ENCODE data around the gene NOL6. TPM values are rescaled to one million over a fixed set of nuclear protein-coding genes. Genes with fewer than 3 reads are reported as not detected.
"Not testable (repeated sequence)": the region's sequence is repeated elsewhere in the genome, so short reads cannot be mapped to it uniquely, and the experiment has no call there.

Gene NOL6
- total RNA-seq, 1 experiment from 2014 or later, result 75.1 TPM

DNA sequence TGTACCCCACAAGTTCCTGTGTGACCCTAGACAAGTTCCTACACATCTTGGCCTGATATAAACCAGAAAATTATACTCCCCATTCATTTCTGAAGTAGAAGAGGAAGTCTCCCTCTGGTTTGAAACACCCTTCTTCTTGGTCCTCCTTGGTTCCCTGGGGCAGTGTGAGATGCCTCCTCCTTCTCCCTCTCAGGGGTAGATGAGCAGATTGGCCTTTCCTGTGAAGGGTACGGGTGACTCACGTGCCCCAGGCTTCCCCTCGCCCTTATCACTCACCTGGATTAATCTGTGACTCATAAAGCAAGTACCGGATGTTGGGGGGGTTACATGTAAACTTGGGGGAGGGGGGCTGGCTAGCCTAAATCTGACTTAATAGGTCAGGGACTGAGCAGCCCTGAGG, 15.3 kb downstream of the NOL6 start:
- Histone ChIP-seq H3K27me3 (ENCODE audit: control insufficient read depth, insufficient read depth, low read length) (no peaks in the 10 kb centered on the region), H3K9me3 (ENCODE audit: control insufficient read depth, insufficient read depth, low read depth, low read length) (no peaks in the 10 kb centered on the region), H3K27ac (ENCODE audit: low read length) (no peak overlapping the region), H3K4me1 (ENCODE audit: control insufficient read depth, insufficient read depth, low read length) (peaks cover 7% of the 10 kb centered on the region; the same call in 1 of the 2 replicates), H3K36me3 (ENCODE audit: control insufficient read depth, insufficient read depth, low read length) (peaks cover 2% of the 10 kb centered on the region; the same call in 1 of the 2 replicates), H3K4me3 (ENCODE audit: low read depth in 2 of 2, low read length in 2 of 2) (no peak overlapping the region)
- peak; percentile 25; the same call in 1 of the 2 replicates for ATAC-seq
- POLR2A ChIA-PET, result no interaction called here
- in situ Hi-C loops (cut with HindIII; ENCODE audit: low pct_unique_long_range_greater_than_20kb, low sequenced_read_pairs), result no loop called here
- TF ChIP-seq SIN3A (IDR thresholded peaks at IDR 0.05; ENCODE audit: borderline replicate concordance, insufficient read depth, low read depth, low read length), result no peak
- no peak for TF ChIP-seq TCF7L2 (IDR thresholded peaks at IDR 0.05; ENCODE audit: low read depth, low read length)
- TF ChIP-seq POLR2AphosphoS5 (IDR thresholded peaks at IDR 0.05; ENCODE audit: low read depth, low read length), result peak; percentile 37; the same call in 1 of the 2 replicates
- no peak for DNase-seq (ENCODE audit: low read depth, low spot score)
- intact Hi-C loops (cut with micrococcal nuclease; ENCODE audit: unreplicated experiment), result no loop called here
- no TSS peak for BruUV-seq (replicated peaks)
- CTCF ChIA-PET, result no interaction called here

DNA sequence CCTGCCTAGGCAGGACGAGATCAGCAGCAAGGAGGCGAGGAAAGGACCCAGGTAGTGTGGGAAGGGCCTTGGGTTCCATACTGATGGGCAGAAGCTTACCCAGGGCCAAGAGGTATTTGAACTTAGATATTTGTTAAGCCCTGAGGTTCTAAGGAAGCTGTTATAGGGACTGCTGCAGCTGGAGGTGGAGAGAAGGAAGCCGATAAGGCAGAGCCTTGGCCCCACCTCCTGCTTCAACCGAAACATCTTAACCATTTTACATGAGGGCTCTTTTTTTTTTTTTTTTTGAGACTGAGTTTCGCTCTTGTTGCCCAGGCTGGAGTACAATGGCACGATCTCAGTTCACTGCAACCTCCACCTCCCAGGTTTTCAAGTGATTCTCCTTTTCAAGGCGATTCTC, 17.8 kb downstream of the NOL6 start:
- H3K27ac ChIP-seq (ENCODE audit: low read length), result no peak overlapping the region
- ATAC-seq, result no peak
- H3K27me3 ChIP-seq (ENCODE audit: control insufficient read depth, insufficient read depth, low read length), result no peaks in the 10 kb centered on the region
- ChIA-PET POLR2A (no interaction called here), CTCF (interaction anchor here (1.1 kb wide), 1 partner anchor 18 kb away, joined by 9 read pairs; the partner anchor contains the start of gene NOL6)
- no peaks in the 10 kb centered on the region for H3K9me3 ChIP-seq (ENCODE audit: control insufficient read depth, insufficient read depth, low read depth, low read length)
- peaks cover 7% of the 10 kb centered on the region; the same call in 1 of the 2 replicates for H3K4me1 ChIP-seq (ENCODE audit: control insufficient read depth, insufficient read depth, low read length)
- intact Hi-C loops (cut with micrococcal nuclease; ENCODE audit: unreplicated experiment) (no loop called here), in situ Hi-C loops (cut with HindIII; ENCODE audit: low pct_unique_long_range_greater_than_20kb, low sequenced_read_pairs) (no loop called here)
- no peak overlapping the region for H3K4me3 ChIP-seq (ENCODE audit: low read depth in 2 of 2, low read length in 2 of 2)
- TF ChIP-seq, protein P1, sequence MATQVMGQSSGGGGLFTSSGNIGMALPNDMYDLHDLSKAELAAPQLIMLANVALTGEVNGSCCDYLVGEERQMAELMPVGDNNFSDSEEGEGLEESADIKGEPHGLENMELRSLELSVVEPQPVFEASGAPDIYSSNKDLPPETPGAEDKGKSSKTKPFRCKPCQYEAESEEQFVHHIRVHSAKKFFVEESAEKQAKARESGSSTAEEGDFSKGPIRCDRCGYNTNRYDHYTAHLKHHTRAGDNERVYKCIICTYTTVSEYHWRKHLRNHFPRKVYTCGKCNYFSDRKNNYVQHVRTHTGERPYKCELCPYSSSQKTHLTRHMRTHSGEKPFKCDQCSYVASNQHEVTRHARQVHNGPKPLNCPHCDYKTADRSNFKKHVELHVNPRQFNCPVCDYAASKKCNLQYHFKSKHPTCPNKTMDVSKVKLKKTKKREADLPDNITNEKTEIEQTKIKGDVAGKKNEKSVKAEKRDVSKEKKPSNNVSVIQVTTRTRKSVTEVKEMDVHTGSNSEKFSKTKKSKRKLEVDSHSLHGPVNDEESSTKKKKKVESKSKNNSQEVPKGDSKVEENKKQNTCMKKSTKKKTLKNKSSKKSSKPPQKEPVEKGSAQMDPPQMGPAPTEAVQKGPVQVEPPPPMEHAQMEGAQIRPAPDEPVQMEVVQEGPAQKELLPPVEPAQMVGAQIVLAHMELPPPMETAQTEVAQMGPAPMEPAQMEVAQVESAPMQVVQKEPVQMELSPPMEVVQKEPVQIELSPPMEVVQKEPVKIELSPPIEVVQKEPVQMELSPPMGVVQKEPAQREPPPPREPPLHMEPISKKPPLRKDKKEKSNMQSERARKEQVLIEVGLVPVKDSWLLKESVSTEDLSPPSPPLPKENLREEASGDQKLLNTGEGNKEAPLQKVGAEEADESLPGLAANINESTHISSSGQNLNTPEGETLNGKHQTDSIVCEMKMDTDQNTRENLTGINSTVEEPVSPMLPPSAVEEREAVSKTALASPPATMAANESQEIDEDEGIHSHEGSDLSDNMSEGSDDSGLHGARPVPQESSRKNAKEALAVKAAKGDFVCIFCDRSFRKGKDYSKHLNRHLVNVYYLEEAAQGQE (IDR thresholded peaks at IDR 0.05; ENCODE audit: insufficient read depth in 1 of 2, low read depth in 2 of 2, low read length in 1 of 2), result no peak
- TF ChIP-seq, protein P2, sequence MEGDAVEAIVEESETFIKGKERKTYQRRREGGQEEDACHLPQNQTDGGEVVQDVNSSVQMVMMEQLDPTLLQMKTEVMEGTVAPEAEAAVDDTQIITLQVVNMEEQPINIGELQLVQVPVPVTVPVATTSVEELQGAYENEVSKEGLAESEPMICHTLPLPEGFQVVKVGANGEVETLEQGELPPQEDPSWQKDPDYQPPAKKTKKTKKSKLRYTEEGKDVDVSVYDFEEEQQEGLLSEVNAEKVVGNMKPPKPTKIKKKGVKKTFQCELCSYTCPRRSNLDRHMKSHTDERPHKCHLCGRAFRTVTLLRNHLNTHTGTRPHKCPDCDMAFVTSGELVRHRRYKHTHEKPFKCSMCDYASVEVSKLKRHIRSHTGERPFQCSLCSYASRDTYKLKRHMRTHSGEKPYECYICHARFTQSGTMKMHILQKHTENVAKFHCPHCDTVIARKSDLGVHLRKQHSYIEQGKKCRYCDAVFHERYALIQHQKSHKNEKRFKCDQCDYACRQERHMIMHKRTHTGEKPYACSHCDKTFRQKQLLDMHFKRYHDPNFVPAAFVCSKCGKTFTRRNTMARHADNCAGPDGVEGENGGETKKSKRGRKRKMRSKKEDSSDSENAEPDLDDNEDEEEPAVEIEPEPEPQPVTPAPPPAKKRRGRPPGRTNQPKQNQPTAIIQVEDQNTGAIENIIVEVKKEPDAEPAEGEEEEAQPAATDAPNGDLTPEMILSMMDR (IDR thresholded peaks at IDR 0.05), result no peak
- TF ChIP-seq SIN3A (IDR thresholded peaks at IDR 0.05; ENCODE audit: borderline replicate concordance, insufficient read depth, low read depth, low read length) (no peak), POLR2AphosphoS5 (IDR thresholded peaks at IDR 0.05; ENCODE audit: low read depth, low read length) (no peak), TCF7L2 (IDR thresholded peaks at IDR 0.05; ENCODE audit: low read depth, low read length) (no peak)
- BruUV-seq (replicated peaks), result no TSS peak
- H3K36me3 ChIP-seq (ENCODE audit: control insufficient read depth, insufficient read depth, low read length), result no peaks in the 10 kb centered on the region
- no peak for DNase-seq (ENCODE audit: low read depth, low spot score)

DNA sequence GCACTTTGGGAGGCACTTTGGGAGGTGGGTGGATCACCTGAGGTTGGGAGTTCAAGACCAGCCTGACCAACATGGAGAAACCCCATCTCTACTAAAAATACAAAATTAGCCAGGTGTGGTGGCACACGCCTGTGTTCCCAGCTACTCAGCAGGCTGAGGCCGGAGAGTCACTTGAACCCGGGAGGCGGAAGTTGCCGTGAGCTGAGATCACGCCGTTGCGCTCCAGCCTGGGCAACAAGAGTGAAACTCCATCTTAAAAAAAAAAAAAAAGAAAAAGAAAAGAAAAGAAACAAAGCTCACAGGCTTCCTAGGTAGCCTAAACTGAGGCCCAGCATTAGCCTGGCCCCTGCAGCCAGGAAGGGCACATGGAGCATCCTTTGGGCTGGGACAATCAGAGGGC, 18.3 kb downstream of the NOL6 start:
- H3K9me3 ChIP-seq (ENCODE audit: control insufficient read depth, insufficient read depth, low read depth, low read length); H3K4me1 ChIP-seq (ENCODE audit: control insufficient read depth, insufficient read depth, low read length); H3K4me3 ChIP-seq (ENCODE audit: low read depth in 2 of 2, low read length in 2 of 2); H3K36me3 ChIP-seq (ENCODE audit: control insufficient read depth, insufficient read depth, low read length); DNase-seq (ENCODE audit: low read depth, low spot score); in situ Hi-C loops (cut with HindIII; ENCODE audit: low pct_unique_long_range_greater_than_20kb, low sequenced_read_pairs); H3K27ac ChIP-seq (ENCODE audit: low read length); intact Hi-C loops (cut with micrococcal nuclease; ENCODE audit: unreplicated experiment); H3K27me3 ChIP-seq (ENCODE audit: control insufficient read depth, insufficient read depth, low read length); POLR2A ChIA-PET; BruUV-seq (replicated peaks); ATAC-seq: not testable (repeated sequence)
- CTCF ChIA-PET, result interaction anchor here (1.1 kb wide), 1 partner anchor 18 kb away, joined by 9 read pairs; the partner anchor contains the start of gene NOL6

DNA sequence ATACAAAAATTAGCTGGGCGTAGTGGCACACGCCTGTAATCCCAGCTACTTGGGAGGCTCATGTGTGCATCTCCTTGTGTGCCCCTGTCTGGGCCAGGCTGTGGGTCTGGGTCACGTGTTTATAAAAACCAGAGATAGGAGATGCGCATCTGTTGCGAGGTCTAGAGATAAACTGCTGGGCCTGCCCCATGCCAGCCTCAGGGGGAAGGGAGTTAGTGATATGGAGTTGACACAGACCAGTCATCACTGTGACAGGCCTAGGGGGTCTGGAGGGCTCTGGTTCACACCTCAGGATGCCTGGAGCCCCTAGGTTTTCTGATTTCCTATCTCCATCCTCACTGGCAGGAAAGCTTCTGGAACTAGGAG, 19.1 kb downstream of the NOL6 start:
- in situ Hi-C loops (cut with HindIII; ENCODE audit: low pct_unique_long_range_greater_than_20kb, low sequenced_read_pairs); H3K36me3 ChIP-seq (ENCODE audit: control insufficient read depth, insufficient read depth, low read length); H3K27ac ChIP-seq (ENCODE audit: low read length); POLR2A ChIA-PET; DNase-seq (ENCODE audit: low read depth, low spot score); H3K9me3 ChIP-seq (ENCODE audit: control insufficient read depth, insufficient read depth, low read depth, low read length); BruUV-seq (replicated peaks); H3K4me3 ChIP-seq (ENCODE audit: low read depth in 2 of 2, low read length in 2 of 2); H3K4me1 ChIP-seq (ENCODE audit: control insufficient read depth, insufficient read depth, low read length); H3K27me3 ChIP-seq (ENCODE audit: control insufficient read depth, insufficient read depth, low read length); ATAC-seq: not testable (repeated sequence)
- intact Hi-C loops (cut with micrococcal nuclease; ENCODE audit: unreplicated experiment), result loop anchor here (5.0 kb wide), 1 partner anchor 52 kb away; the partner anchor contains the start of gene AQP7
- CTCF ChIA-PET, result interaction anchor here (0.6 kb wide), 1 partner anchor 358 kb away, joined by 5 read pairs; no protein-coding TSS in a partner anchor

Data from Panc1 (cell line).